GM23338 (cell line): ENCODE results near the gene RRAS2.

ENCODE experiments used
- EZH2 ChIP-seq: fragments of 200-600 bp; sonication (generic); IDR thresholded peaks from one replicate; pipeline ENCODE4 v1.8.0; 2017; ENCODE audit warnings: antibody characterized with exemption, mild to moderate bottlenecking, low read depth; ENCODE audit not compliant: unreplicated experiment
- EZH2phosphoT487 ChIP-seq: fragments of 200-600 bp; sonication (generic); IDR thresholded peaks from one replicate; pipeline ENCODE4 v1.8.1; 2018; ENCODE audit warnings: antibody characterized with exemption; ENCODE audit not compliant: unreplicated experiment
- JUNB ChIP-seq: IDR thresholded peaks from one replicate; pipeline ENCODE4 v1.6.1; 2016; ENCODE audit warnings: antibody characterized with exemption; ENCODE audit not compliant: unreplicated experiment
- POLR2AphosphoS5 ChIP-seq: IDR thresholded peaks from 2 replicates; pipeline ENCODE4 v1.6.1; 2016; ENCODE audit warnings: antibody characterized with exemption, low read depth
- TF ChIP-seq, protein P1 (sequence below), 2 experiments: fragments of 200-600 bp in 1 of 2; sonication (generic) in 1 of 2; conservative IDR thresholded peaks; 2 replicates each; pipeline versions ENCODE4 v1.5.1 to v1.6.1; 2016 to 2017; ENCODE audit warnings: antibody characterized with exemption in 2 of 2, low read depth in 2 of 2, mild to moderate bottlenecking in 2 of 2, moderate library complexity in 1 of 2
- TF ChIP-seq, protein P2 (sequence below): IDR thresholded peaks from one replicate; pipeline ENCODE4 v1.6.1; 2018; ENCODE audit warnings: antibody characterized with exemption; ENCODE audit not compliant: unreplicated experiment
- TF ChIP-seq, protein P3 (sequence below): IDR thresholded peaks from 2 replicates; pipeline ENCODE4 v1.6.1; 2016; ENCODE audit warnings: antibody characterized with exemption

DNA sequence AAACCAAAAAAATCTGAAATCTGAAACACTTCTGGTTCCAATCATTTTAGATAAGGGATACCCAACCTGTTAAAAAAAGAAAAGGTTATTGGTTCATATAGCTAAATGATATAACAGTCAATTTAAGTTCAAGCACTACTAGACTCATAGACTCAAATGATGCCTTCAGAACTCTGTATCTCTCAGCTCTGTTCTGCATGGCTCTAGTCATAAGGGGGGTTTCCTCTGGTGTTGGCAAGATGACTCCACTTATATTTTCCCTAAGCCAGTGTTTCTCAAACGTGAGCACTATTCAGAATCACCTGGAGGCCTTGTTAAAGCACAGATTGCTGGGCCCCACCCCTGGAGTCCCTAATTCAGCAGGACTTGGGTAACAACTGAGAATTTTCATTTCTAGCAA, 11.5 kb upstream of the RRAS2 start:
- TF ChIP-seq EZH2: no peak
- TF ChIP-seq, protein P1, sequence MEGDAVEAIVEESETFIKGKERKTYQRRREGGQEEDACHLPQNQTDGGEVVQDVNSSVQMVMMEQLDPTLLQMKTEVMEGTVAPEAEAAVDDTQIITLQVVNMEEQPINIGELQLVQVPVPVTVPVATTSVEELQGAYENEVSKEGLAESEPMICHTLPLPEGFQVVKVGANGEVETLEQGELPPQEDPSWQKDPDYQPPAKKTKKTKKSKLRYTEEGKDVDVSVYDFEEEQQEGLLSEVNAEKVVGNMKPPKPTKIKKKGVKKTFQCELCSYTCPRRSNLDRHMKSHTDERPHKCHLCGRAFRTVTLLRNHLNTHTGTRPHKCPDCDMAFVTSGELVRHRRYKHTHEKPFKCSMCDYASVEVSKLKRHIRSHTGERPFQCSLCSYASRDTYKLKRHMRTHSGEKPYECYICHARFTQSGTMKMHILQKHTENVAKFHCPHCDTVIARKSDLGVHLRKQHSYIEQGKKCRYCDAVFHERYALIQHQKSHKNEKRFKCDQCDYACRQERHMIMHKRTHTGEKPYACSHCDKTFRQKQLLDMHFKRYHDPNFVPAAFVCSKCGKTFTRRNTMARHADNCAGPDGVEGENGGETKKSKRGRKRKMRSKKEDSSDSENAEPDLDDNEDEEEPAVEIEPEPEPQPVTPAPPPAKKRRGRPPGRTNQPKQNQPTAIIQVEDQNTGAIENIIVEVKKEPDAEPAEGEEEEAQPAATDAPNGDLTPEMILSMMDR (conservative IDR thresholded peaks at IDR 0.05; ENCODE audit: low read depth in 2 of 2): no peak
- TF ChIP-seq POLR2AphosphoS5: no peak
- TF ChIP-seq EZH2phosphoT487: no peak
- TF ChIP-seq JUNB: no peak
- TF ChIP-seq, protein P2, sequence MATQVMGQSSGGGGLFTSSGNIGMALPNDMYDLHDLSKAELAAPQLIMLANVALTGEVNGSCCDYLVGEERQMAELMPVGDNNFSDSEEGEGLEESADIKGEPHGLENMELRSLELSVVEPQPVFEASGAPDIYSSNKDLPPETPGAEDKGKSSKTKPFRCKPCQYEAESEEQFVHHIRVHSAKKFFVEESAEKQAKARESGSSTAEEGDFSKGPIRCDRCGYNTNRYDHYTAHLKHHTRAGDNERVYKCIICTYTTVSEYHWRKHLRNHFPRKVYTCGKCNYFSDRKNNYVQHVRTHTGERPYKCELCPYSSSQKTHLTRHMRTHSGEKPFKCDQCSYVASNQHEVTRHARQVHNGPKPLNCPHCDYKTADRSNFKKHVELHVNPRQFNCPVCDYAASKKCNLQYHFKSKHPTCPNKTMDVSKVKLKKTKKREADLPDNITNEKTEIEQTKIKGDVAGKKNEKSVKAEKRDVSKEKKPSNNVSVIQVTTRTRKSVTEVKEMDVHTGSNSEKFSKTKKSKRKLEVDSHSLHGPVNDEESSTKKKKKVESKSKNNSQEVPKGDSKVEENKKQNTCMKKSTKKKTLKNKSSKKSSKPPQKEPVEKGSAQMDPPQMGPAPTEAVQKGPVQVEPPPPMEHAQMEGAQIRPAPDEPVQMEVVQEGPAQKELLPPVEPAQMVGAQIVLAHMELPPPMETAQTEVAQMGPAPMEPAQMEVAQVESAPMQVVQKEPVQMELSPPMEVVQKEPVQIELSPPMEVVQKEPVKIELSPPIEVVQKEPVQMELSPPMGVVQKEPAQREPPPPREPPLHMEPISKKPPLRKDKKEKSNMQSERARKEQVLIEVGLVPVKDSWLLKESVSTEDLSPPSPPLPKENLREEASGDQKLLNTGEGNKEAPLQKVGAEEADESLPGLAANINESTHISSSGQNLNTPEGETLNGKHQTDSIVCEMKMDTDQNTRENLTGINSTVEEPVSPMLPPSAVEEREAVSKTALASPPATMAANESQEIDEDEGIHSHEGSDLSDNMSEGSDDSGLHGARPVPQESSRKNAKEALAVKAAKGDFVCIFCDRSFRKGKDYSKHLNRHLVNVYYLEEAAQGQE: no peak
- TF ChIP-seq, protein P3, sequence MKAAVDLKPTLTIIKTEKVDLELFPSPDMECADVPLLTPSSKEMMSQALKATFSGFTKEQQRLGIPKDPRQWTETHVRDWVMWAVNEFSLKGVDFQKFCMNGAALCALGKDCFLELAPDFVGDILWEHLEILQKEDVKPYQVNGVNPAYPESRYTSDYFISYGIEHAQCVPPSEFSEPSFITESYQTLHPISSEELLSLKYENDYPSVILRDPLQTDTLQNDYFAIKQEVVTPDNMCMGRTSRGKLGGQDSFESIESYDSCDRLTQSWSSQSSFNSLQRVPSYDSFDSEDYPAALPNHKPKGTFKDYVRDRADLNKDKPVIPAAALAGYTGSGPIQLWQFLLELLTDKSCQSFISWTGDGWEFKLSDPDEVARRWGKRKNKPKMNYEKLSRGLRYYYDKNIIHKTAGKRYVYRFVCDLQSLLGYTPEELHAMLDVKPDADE: no peak
